Mammary epithelial cell (primary cell): ENCODE data around the gene PTRHD1.

ENCODE experiments used
- CTCF ChIP-seq, 2 donors: IDR thresholded peaks in 1 of 2; conservative IDR thresholded peaks in 1 of 2; 2 replicates each; pipeline ENCODE4 v1.5.1; 2011 to 2012; ENCODE audit warnings: inconsistent platforms in 2 of 2, low read length in 2 of 2, mild to moderate bottlenecking in 2 of 2, control low read depth in 1 of 2, low read depth in 1 of 2; ENCODE audit not compliant: insufficient read depth in 1 of 2; ENCODE audit errors: extremely low read depth in 1 of 2
- EZH2 ChIP-seq: IDR thresholded peaks from 2 replicates; pipeline ENCODE4 v1.6.1; 2012; ENCODE audit warnings: low read length, inconsistent platforms, borderline replicate concordance

- TF ChIP-seq CTCF (conservative IDR thresholded peaks at IDR 0.05 in 1 of 2, IDR thresholded peaks at IDR 0.05 in 1 of 2; ENCODE audit: extremely low read depth in 1 of 2, insufficient read depth in 1 of 2, low read depth in 1 of 2, low read length in 2 of 2): no peak
- TF ChIP-seq EZH2: no peak
Observed at GRCh38 chr2:24743924-24744323, 49.3 kb downstream of the PTRHD1 start.
